Bronchial epithelial cell (primary cell): ENCODE results near the gene PRORP. TPM values are rescaled to one million over a fixed set of nuclear protein-coding genes. Genes with fewer than 3 reads are reported as not detected.
A peak's percentile ranks its signal among the peaks of the same experiment; 100 is the strongest.
"Not testable (repeated sequence)": the region's sequence is repeated elsewhere in the genome, so short reads cannot be mapped to it uniquely, and the experiment has no call there.

Experiments used
- DNase-seq: peaks from one replicate; pipeline ENCODE4 v3.0.0-alpha.2; 2010; ENCODE audit warnings: low read depth
- FAIRE-seq: peaks from 2 replicates; lab custom pipeline; 2011; peaks lifted over from hg19 to GRCh38; lab: Jason Lieb, UNC
- H3K27me3 ChIP-seq: 2 replicates; pipeline ENCODE4 v1.5.1; 2011; ENCODE audit warnings: low read length; ENCODE audit not compliant: control insufficient read depth, insufficient read depth
- H3K36me3 ChIP-seq: 2 replicates; pipeline ENCODE4 v1.5.1; 2011; ENCODE audit warnings: low read length; ENCODE audit not compliant: control insufficient read depth, insufficient read depth
- H3K4me3 ChIP-seq: 2 replicates; pipeline ENCODE4 v1.5.1; 2011; ENCODE audit warnings: mild to moderate bottlenecking, low read depth, low read length, control low read depth
- CTCF ChIP-seq: IDR thresholded peaks from 2 replicates; pipeline ENCODE4 v1.5.1; 2011; ENCODE audit warnings: mild to moderate bottlenecking, moderate library complexity, low read length, control low read depth, inconsistent platforms; ENCODE audit not compliant: insufficient read depth, severe bottlenecking
- total RNA-seq: library from RNA; depleted of rRNA; stranded (reverse); fragments of >200 nt; gene quantifications from 2 replicates; pipeline ENCODE4 v1.2.1, GENCODE V29; 2014

The PRORP gene
- total RNA-seq, 1 donor from 2014 or later, result 24.5 TPM

GRCh38 chr14:35149239-35149638 is 26.9 kb downstream of the PRORP start:
- FAIRE-seq (no peak), DNase-seq (no peak)
- TF ChIP-seq CTCF, result no peak
- Histone ChIP-seq H3K27me3 (no peaks in the 10 kb centered on the region), H3K36me3 (peaks cover 2% of the 10 kb centered on the region), H3K4me3 (no peak overlapping the region)

- FAIRE-seq, H3K27me3 ChIP-seq, H3K36me3 ChIP-seq, H3K4me3 ChIP-seq, DNase-seq: not testable (repeated sequence)
Observed at GRCh38 chr14:35152531-35152930, 30.2 kb downstream of the PRORP start.

- Histone ChIP-seq H3K27me3 (no peaks in the 10 kb centered on the region), H3K4me3 (no peak overlapping the region), H3K36me3 (peaks cover 3% of the 10 kb centered on the region)
- DNase-seq (no peak), FAIRE-seq (no peak)
- TF ChIP-seq CTCF, result no peak
Observed at GRCh38 chr14:35154016-35154415, 31.7 kb downstream of the PRORP start.

- Histone ChIP-seq H3K27me3 (no peaks in the 10 kb centered on the region), H3K4me3 (no peak overlapping the region), H3K36me3 (peaks cover 1% of the 10 kb centered on the region)
- DNase-seq (peak; percentile 69), FAIRE-seq (no peak)
- no peak for TF ChIP-seq CTCF
Observed at GRCh38 chr14:35155962-35156361, 33.6 kb downstream of the PRORP start.

- FAIRE-seq (no peak), DNase-seq (no peak)
- no peaks in the 10 kb centered on the region for H3K27me3 ChIP-seq
- peaks cover 1% of the 10 kb centered on the region for H3K36me3 ChIP-seq
- no peak for TF ChIP-seq CTCF
- no peak overlapping the region for H3K4me3 ChIP-seq
Observed at GRCh38 chr14:35158491-35158890, 36.1 kb downstream of the PRORP start.

GRCh38 chr14:35158951-35159653 is 36.8 kb downstream of the PRORP start:
- no peak overlapping the region for H3K4me3 ChIP-seq
- TF ChIP-seq CTCF, result no peak
- H3K27me3 ChIP-seq, result no peaks in the 10 kb centered on the region
- DNase-seq (no peak), FAIRE-seq (no peak)
- H3K36me3 ChIP-seq, result peaks cover 1% of the 10 kb centered on the region
